ENCODE data around the gene MCRIP1. TPM values are rescaled to one million over a fixed set of nuclear protein-coding genes. Genes with fewer than 3 reads are reported as not detected.

MCRIP1 gene
- total and polyA plus RNA-seq, 2 experiments from 2014 or later, result 161 to 233 TPM

DNA sequence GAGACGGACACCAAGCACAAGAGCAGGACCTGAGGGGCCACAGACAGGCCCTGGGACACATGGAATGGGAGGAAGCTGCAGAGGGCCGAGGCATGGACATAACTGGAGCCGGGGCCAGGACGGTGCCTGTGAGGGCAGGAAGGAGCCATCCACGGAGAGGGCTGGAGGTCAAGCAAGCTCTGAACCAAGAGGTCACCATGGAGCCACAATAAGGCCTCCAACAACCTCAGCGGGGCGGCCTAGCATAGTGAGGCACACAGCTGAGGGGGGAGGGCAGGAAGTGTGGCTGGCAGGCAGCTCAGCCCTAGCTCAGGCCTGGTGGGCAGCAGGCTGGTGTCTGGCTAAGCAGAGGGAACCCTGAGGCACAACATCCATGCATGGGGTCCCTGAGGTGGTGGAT, 4.4 kb downstream of the MCRIP1 start:
- H3K36me3 ChIP-seq, result no peaks in the 10 kb centered on the region
- DNase-seq (ENCODE audit: low read depth in 1 of 2, low spot score in 1 of 2), result no peak
- no peaks in the 10 kb centered on the region for H3K4me1 ChIP-seq (ENCODE audit: low read depth)
- H3K27me3 ChIP-seq, result no peaks in the 10 kb centered on the region
- no peak for TF ChIP-seq CTCF (IDR thresholded peaks at IDR 0.05; ENCODE audit: low read depth, low read length)
- no peaks in the 10 kb centered on the region for H3K9me3 ChIP-seq (ENCODE audit: low read depth)
- H3K27ac ChIP-seq, result no peak overlapping the region
- H3K4me3 ChIP-seq, result no peak overlapping the region

GRCh38 chr17:81825841-81826466, 7.1 kb downstream of the MCRIP1 start:
- H3K4me1 ChIP-seq (ENCODE audit: low read depth), result peaks cover 9% of the 10 kb centered on the region
- H3K27ac ChIP-seq, result no peak overlapping the region
- H3K27me3 ChIP-seq, result no peaks in the 10 kb centered on the region
- TF ChIP-seq CTCF (IDR thresholded peaks at IDR 0.05; ENCODE audit: low read depth, low read length), result no peak
- H3K36me3 ChIP-seq, result no peaks in the 10 kb centered on the region
- H3K9me3 ChIP-seq (ENCODE audit: low read depth), result no peaks in the 10 kb centered on the region
- H3K4me3 ChIP-seq, result no peak overlapping the region
- no peak for DNase-seq (ENCODE audit: low read depth in 1 of 2, low spot score in 1 of 2)

- no peak overlapping the region for H3K4me3 ChIP-seq
- no peak for DNase-seq (ENCODE audit: low read depth in 1 of 2, low spot score in 1 of 2)
- TF ChIP-seq CTCF (IDR thresholded peaks at IDR 0.05; ENCODE audit: low read depth, low read length), result no peak
- H3K27ac ChIP-seq, result no peak overlapping the region
- H3K27me3 ChIP-seq, result no peaks in the 10 kb centered on the region
- H3K9me3 ChIP-seq (ENCODE audit: low read depth), result no peaks in the 10 kb centered on the region
- H3K36me3 ChIP-seq, result no peaks in the 10 kb centered on the region
- peaks cover 9% of the 10 kb centered on the region for H3K4me1 ChIP-seq (ENCODE audit: low read depth)
Measured at GRCh38 chr17:81824595-81824994, 8.5 kb downstream of the MCRIP1 start.

DNA sequence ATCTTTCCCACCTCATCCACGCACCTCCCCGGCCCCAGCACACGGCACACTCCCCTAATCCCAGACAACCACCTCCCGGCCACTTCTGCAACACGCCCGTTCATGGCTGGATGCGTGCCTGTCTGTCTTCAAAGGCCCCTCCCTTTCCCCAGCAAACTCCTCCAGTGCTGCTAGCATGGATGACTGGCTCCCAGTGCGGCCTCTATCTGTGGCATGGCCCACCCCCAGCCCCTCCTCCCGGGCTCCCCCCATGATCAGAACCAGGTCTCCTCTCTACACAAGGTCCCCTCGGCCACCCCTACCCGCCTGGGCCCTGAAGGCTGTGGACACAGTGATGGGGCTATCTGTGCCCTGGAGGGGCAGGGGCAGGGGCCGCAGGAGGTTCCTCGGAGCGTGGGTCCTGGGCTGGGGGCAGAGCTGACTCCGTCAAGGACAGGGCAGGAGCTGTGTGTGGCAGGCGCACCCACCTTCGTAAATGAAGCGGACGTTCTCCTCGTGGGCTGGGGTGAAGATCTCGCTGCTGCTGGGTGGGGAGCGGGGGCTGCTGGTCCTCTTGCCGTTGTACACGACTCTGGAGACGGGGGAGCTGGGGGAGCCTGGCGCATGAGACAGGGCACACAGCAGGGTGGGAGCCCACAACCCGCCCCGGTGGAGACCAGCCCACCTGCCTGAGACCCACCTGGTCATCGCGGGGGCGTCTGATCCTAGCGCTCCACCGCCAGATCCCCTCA, 9.1 kb downstream of the MCRIP1 start:
- Histone ChIP-seq H3K9me3 (ENCODE audit: low read depth) (no peaks in the 10 kb centered on the region), H3K36me3 (no peaks in the 10 kb centered on the region), H3K27me3 (no peaks in the 10 kb centered on the region), H3K27ac (no peak overlapping the region), H3K4me3 (no peak overlapping the region), H3K4me1 (ENCODE audit: low read depth) (peaks cover 9% of the 10 kb centered on the region)
- DNase-seq (ENCODE audit: low read depth in 1 of 2, low spot score in 1 of 2), result no peak
- TF ChIP-seq CTCF (IDR thresholded peaks at IDR 0.05; ENCODE audit: low read depth, low read length), result no peak

DNA sequence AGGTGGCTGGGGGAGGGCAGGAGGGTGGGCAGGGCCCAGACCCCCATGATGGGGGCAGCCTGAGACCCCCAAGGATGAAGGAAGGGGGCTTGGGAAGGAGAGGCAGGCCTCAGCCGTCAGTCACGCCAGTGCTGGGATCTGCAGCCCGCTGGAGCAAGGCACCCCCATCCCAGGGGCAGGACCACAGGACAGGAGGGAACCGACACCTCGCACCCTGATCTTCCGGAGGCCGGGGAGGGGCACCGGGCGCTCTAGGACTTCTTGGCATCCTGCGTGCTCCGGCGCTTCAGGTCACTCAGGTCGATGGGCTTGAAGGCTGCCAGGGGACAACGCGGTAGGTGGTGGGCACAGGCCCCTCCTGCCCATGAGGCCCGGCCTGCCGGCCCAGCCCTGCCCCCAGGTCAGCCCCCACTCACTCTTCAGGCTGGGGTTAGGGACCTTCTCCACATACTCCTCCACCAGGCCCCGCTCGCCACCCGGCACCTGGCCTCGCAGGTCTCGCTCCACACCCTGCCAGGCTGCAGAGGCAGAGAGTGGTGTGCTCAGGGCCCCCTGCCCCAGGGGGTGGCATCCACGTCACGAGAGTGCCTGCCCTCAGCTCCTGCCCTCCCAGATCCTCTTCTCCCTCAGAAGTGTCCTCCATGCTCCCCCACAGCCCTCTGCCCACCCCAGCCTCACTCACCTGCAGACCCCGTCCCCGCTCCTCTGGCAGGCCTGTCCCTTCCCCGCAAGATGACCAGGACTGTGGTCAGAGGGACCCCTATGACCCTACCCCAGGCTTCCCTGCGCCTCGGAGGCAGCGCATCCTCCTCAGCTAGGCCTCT, 9.9 kb downstream of the MCRIP1 start:
- H3K9me3 ChIP-seq (ENCODE audit: low read depth), result no peaks in the 10 kb centered on the region
- no peak overlapping the region for H3K4me3 ChIP-seq
- H3K27ac ChIP-seq, result peak overlapping the region; percentile 90
- H3K36me3 ChIP-seq, result no peaks in the 10 kb centered on the region
- no peaks in the 10 kb centered on the region for H3K27me3 ChIP-seq
- peaks cover 9% of the 10 kb centered on the region for H3K4me1 ChIP-seq (ENCODE audit: low read depth)
- no peak for TF ChIP-seq CTCF (IDR thresholded peaks at IDR 0.05; ENCODE audit: low read depth, low read length)
- no peak for DNase-seq (ENCODE audit: low read depth in 1 of 2, low spot score in 1 of 2)
